ENCODE data around the gene LIPT2. TPM values are rescaled to one million over a fixed set of nuclear protein-coding genes. Genes with fewer than 3 reads are reported as not detected.
"Not testable (repeated sequence)": the region's sequence is repeated elsewhere in the genome, so short reads cannot be mapped to it uniquely, and the experiment has no call there.

The LIPT2 gene
- total and polyA plus RNA-seq, 2 donors (not counting 3 experiments of a cell fraction or from before 2014, with no cell fraction given) = 1.7 to 4.1 TPM

DNA sequence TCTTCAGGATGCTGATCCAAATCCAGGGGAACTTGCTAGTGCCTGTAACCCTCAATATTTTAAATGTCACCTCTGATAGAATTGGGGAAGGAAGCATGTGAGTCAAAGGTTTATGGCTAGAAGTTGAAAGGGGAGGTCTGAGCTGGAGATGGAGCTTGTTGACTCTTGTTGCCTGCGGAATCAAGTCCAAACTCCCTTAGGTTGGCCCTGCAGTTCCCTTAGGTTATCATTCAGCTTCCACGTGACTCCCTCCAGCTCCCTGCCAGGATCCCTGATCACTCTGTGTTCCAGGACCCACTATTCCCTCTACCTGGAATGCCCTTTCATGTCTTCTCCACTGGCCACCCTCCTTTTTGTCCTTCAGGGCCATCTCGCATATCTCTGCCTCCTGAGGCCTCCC, 26.2 kb upstream of the LIPT2 start:
- ChIA-PET CTCF (no interaction called here), POLR2A (no interaction called here)
- no peaks in the 10 kb centered on the region for H3K79me2 ChIP-seq (ENCODE audit: control insufficient read depth, insufficient read depth, low read length)
- no peak overlapping the region for H2AFZ ChIP-seq (ENCODE audit: low read depth, low read length)
- BruUV-seq (replicated peaks) = no TSS peak
- intact Hi-C loops (cut with micrococcal nuclease) (no loop called here), dilution Hi-C loops (cut with MboI; ENCODE audit: extremely low pct_ligation_motif_present, low sequenced_read_pairs) (no loop called here)
- no peaks in the 10 kb centered on the region for H3K36me3 ChIP-seq (ENCODE audit: control insufficient read depth in 2 of 2, extremely low read depth in 1 of 2, insufficient read depth in 2 of 2, low read length in 2 of 2)
- H3K9me3 ChIP-seq (replicated peaks; ENCODE audit: control insufficient read depth, insufficient read depth, low read length) = no peaks in the 10 kb centered on the region
- H3K4me3 ChIP-seq (replicated peaks in 1 of 3; ENCODE audit: insufficient read depth in 1 of 3, low read depth in 1 of 3, low read length in 3 of 3) = no peak overlapping the region
- TF ChIP-seq POLR2AphosphoS5 (IDR thresholded peaks at IDR 0.05; ENCODE audit: insufficient read depth, low read depth, low read length) (no peak), EZH2 (IDR thresholded peaks at IDR 0.05; ENCODE audit: borderline replicate concordance, low read depth, low read length, severe bottlenecking) (no peak), JUN (IDR thresholded peaks at IDR 0.05; ENCODE audit: borderline replicate concordance, insufficient read depth, insufficient read length, low read depth) (no peak), POLR2A (IDR thresholded peaks at IDR 0.05; ENCODE audit: low read depth, low read length) (no peak), GATA2 (IDR thresholded peaks at IDR 0.05; ENCODE audit: insufficient read depth, insufficient read length, low read depth, low read length) (no peak), FOS (IDR thresholded peaks at IDR 0.05; ENCODE audit: borderline replicate concordance, insufficient read depth, low read length) (no peak), MYC (IDR thresholded peaks at IDR 0.05; ENCODE audit: low read depth, low read length) (no peak)
- TF ChIP-seq, protein P1, sequence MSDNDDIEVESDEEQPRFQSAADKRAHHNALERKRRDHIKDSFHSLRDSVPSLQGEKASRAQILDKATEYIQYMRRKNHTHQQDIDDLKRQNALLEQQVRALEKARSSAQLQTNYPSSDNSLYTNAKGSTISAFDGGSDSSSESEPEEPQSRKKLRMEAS (IDR thresholded peaks at IDR 0.05; ENCODE audit: insufficient read depth, insufficient read length) = no peak
- TF ChIP-seq, protein P2, sequence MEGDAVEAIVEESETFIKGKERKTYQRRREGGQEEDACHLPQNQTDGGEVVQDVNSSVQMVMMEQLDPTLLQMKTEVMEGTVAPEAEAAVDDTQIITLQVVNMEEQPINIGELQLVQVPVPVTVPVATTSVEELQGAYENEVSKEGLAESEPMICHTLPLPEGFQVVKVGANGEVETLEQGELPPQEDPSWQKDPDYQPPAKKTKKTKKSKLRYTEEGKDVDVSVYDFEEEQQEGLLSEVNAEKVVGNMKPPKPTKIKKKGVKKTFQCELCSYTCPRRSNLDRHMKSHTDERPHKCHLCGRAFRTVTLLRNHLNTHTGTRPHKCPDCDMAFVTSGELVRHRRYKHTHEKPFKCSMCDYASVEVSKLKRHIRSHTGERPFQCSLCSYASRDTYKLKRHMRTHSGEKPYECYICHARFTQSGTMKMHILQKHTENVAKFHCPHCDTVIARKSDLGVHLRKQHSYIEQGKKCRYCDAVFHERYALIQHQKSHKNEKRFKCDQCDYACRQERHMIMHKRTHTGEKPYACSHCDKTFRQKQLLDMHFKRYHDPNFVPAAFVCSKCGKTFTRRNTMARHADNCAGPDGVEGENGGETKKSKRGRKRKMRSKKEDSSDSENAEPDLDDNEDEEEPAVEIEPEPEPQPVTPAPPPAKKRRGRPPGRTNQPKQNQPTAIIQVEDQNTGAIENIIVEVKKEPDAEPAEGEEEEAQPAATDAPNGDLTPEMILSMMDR (IDR thresholded peaks at IDR 0.05; ENCODE audit: extremely low read depth in 1 of 2, insufficient read depth in 1 of 2, low read depth in 1 of 2, low read length in 2 of 2) = no peak
- DNase-seq (ENCODE audit: low read depth, low spot score) (no peak), FAIRE-seq (no peak)
- H3K9me1 ChIP-seq (replicated peaks; ENCODE audit: control insufficient read depth, extremely low read depth, insufficient read depth, low read length) = no peaks in the 10 kb centered on the region
- peaks cover 6 to 14% of the 10 kb centered on the region in 2 experiments for H3K27me3 ChIP-seq (ENCODE audit: control insufficient read depth in 2 of 2, insufficient read depth in 2 of 2, low read length in 2 of 2)
- H3K27ac ChIP-seq (ENCODE audit: insufficient read depth, low read depth, low read length) = no peak overlapping the region
- H3K4me1 ChIP-seq (ENCODE audit: control insufficient read depth, extremely low read depth, insufficient read depth, low read length) = peaks cover 10% of the 10 kb centered on the region
- H4K20me1 ChIP-seq (replicated peaks; ENCODE audit: control insufficient read depth, extremely low read depth, insufficient read depth, low read length) = no peaks in the 10 kb centered on the region
- H3K9ac ChIP-seq (replicated peaks; ENCODE audit: extremely low read depth, insufficient read depth, low read length) = no peak overlapping the region
- no peak overlapping the region for H3K4me2 ChIP-seq (ENCODE audit: insufficient read depth, low read length)

DNA sequence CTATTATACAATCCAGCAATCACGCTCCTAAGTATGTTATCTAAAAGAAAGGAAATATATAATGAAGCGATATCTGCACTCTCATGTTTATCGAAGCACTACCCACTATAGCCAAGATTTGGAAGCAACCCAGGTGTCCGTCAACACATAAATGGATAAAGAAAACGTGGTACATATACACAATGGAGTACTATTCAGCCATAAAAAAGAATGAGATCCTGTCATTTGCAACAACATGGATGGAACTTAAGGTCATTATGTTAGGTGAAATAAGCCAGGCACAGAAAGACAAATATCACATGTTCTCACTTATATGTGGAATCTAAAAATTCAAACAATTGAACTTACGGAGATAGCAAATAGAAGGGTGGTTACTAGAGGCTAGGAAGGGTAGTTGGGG, 24.1 kb upstream of the LIPT2 start:
- H3K27ac ChIP-seq (ENCODE audit: insufficient read depth, low read depth, low read length); H3K9me3 ChIP-seq (replicated peaks; ENCODE audit: control insufficient read depth, insufficient read depth, low read length); BruUV-seq (replicated peaks); H3K79me2 ChIP-seq (ENCODE audit: control insufficient read depth, insufficient read depth, low read length); FAIRE-seq; H3K36me3 ChIP-seq (ENCODE audit: control insufficient read depth in 2 of 2, extremely low read depth in 1 of 2, insufficient read depth in 2 of 2, low read length in 2 of 2); H3K9me1 ChIP-seq (replicated peaks; ENCODE audit: control insufficient read depth, extremely low read depth, insufficient read depth, low read length); POLR2A ChIA-PET; dilution Hi-C loops (cut with MboI; ENCODE audit: extremely low pct_ligation_motif_present, low sequenced_read_pairs); intact Hi-C loops (cut with micrococcal nuclease); DNase-seq (ENCODE audit: low read depth, low spot score); H3K4me2 ChIP-seq (ENCODE audit: insufficient read depth, low read length); H4K20me1 ChIP-seq (replicated peaks; ENCODE audit: control insufficient read depth, extremely low read depth, insufficient read depth, low read length); H3K9ac ChIP-seq (replicated peaks; ENCODE audit: extremely low read depth, insufficient read depth, low read length); H3K4me3 ChIP-seq (replicated peaks in 1 of 3; ENCODE audit: insufficient read depth in 1 of 3, low read depth in 1 of 3, low read length in 3 of 3); H2AFZ ChIP-seq (ENCODE audit: low read depth, low read length); H3K27me3 ChIP-seq (ENCODE audit: control insufficient read depth in 2 of 2, insufficient read depth in 2 of 2, low read length in 2 of 2): not testable (repeated sequence)
- H3K4me1 ChIP-seq (ENCODE audit: control insufficient read depth, extremely low read depth, insufficient read depth, low read length) = peaks cover 10% of the 10 kb centered on the region
- CTCF ChIA-PET = interaction anchor here (0.6 kb wide), 1 partner anchor 32 kb away, joined by 3 read pairs; no protein-coding TSS in a partner anchor
